SK-N-SH treated with all-trans-retinoic acid at 6 μM for 48 hours (cell line): ENCODE results near the gene CACNA1S.

Experiments used
- ATAC-seq: fragments of 200-7000 bp; cut with Tn5 transposase; 3 replicates; pipeline ENCODE4 v1.9.1; 2020; ENCODE audit warnings: mild to moderate bottlenecking, moderate library complexity
- ARNTL ChIP-seq: fragments of 450-650 bp; formaldehyde crosslinking; IDR thresholded peaks from 2 replicates; pipeline ENCODE4 v1.5.0; 2020; ENCODE audit warnings: low read depth, mild to moderate bottlenecking, moderate library complexity, borderline replicate concordance
- BACH2 ChIP-seq: fragments of 250-450 bp; sonication (Bioruptor Pico); IDR thresholded peaks from 2 replicates; pipeline ENCODE4 v1.9.0; 2021; ENCODE audit warnings: mild to moderate bottlenecking, borderline replicate concordance
- CREB5 ChIP-seq: fragments of 250-450 bp; sonication (Bioruptor Pico); IDR thresholded peaks from 2 replicates; pipeline ENCODE4 v1.5.1; 2020; ENCODE audit warnings: low read depth, mild to moderate bottlenecking, moderate library complexity
- CSDC2 ChIP-seq: fragments of 250-450 bp; sonication (Bioruptor Pico); IDR thresholded peaks from 2 replicates; pipeline ENCODE4 v1.5.0; 2020; ENCODE audit warnings: mild to moderate bottlenecking, moderate library complexity
- ESRRG ChIP-seq: fragments of 250-450 bp; sonication (Bioruptor Pico); IDR thresholded peaks from 2 replicates; pipeline ENCODE4 v1.6.1; 2021; ENCODE audit warnings: mild to moderate bottlenecking
- GLIS3 ChIP-seq: fragments of 250-450 bp; sonication (Bioruptor Pico); IDR thresholded peaks from 2 replicates; pipeline ENCODE4 v1.5.0; 2020; ENCODE audit warnings: mild to moderate bottlenecking, moderate library complexity
- ISL1 ChIP-seq: fragments of 250-450 bp; sonication (Bioruptor Pico); IDR thresholded peaks from 2 replicates; pipeline ENCODE4 v2.1.2; 2022; ENCODE audit warnings: mild to moderate bottlenecking, moderate library complexity
- OSR1 ChIP-seq: fragments of 250-450 bp; sonication (Bioruptor Pico); IDR thresholded peaks from 2 replicates; pipeline ENCODE4 v1.8.0; 2022; ENCODE audit warnings: moderate library complexity, mild to moderate bottlenecking, inconsistent platforms
- PATZ1 ChIP-seq: fragments of 250-450 bp; sonication (Bioruptor Pico); IDR thresholded peaks from 2 replicates; pipeline ENCODE4 v1.8.0; 2020; ENCODE audit warnings: mild to moderate bottlenecking, moderate library complexity, borderline replicate concordance
- POU6F1 ChIP-seq: fragments of 250-450 bp; sonication (Bioruptor Pico); IDR thresholded peaks from 2 replicates; pipeline ENCODE4 v1.8.0; 2021; ENCODE audit warnings: low read depth, mild to moderate bottlenecking, moderate library complexity, borderline replicate concordance
- PPARA ChIP-seq: fragments of 250-450 bp; sonication (Bioruptor Pico); IDR thresholded peaks from 2 replicates; pipeline ENCODE4 v1.5.0; 2020; ENCODE audit warnings: mild to moderate bottlenecking, borderline replicate concordance
- RARB ChIP-seq: fragments of 250-450 bp; sonication (Bioruptor Pico); IDR thresholded peaks from 2 replicates; pipeline ENCODE4 v1.8.0; 2021; ENCODE audit warnings: mild to moderate bottlenecking, moderate library complexity
- SNAI2 ChIP-seq: fragments of 250-450 bp; sonication (Bioruptor Pico); IDR thresholded peaks from 2 replicates; pipeline ENCODE4 v1.5.0; 2020; ENCODE audit warnings: mild to moderate bottlenecking, moderate library complexity
- TCF4 ChIP-seq: fragments of 250-450 bp; sonication (Bioruptor Pico); IDR thresholded peaks from 2 replicates; pipeline ENCODE4 v1.8.0; 2021; ENCODE audit warnings: mild to moderate bottlenecking, moderate library complexity, borderline replicate concordance
- TOX ChIP-seq: fragments of 250-450 bp; sonication (Bioruptor Pico); IDR thresholded peaks from 2 replicates; pipeline ENCODE4 v1.8.0; 2021; ENCODE audit warnings: mild to moderate bottlenecking, moderate library complexity, borderline replicate concordance
- TSHZ2 ChIP-seq: fragments of 250-450 bp; sonication (Bioruptor Pico); IDR thresholded peaks from 2 replicates; pipeline ENCODE4 v1.5.0; 2020; ENCODE audit warnings: mild to moderate bottlenecking, moderate library complexity
- ZC3H10 ChIP-seq: fragments of 250-450 bp; sonication (Bioruptor Pico); IDR thresholded peaks from 2 replicates; pipeline ENCODE4 v1.5.1; 2021; ENCODE audit warnings: mild to moderate bottlenecking, moderate library complexity
- ZFP3 ChIP-seq: fragments of 250-450 bp; sonication (Bioruptor Pico); IDR thresholded peaks from 2 replicates; pipeline ENCODE4 v1.5.0; 2020; ENCODE audit warnings: mild to moderate bottlenecking, moderate library complexity
- ZFP30 ChIP-seq: fragments of 450-650 bp; formaldehyde crosslinking; IDR thresholded peaks from 2 replicates; pipeline ENCODE4 v1.5.0; 2022; ENCODE audit warnings: mild to moderate bottlenecking, moderate library complexity
- ZNF565 ChIP-seq: fragments of 450-650 bp; formaldehyde crosslinking; conservative IDR thresholded peaks from 2 replicates; pipeline ENCODE4 v1.5.0; 2020; ENCODE audit warnings: low read depth, mild to moderate bottlenecking, moderate library complexity
- ZNF70 ChIP-seq: fragments of 450-650 bp; formaldehyde crosslinking; IDR thresholded peaks from 2 replicates; pipeline ENCODE4 v1.5.0; 2020; ENCODE audit warnings: mild to moderate bottlenecking, moderate library complexity
- ZNF8 ChIP-seq: fragments of 450-650 bp; formaldehyde crosslinking; IDR thresholded peaks from 2 replicates; pipeline ENCODE4 v1.5.0; 2020; ENCODE audit warnings: mild to moderate bottlenecking, moderate library complexity

CACNA1S gene

GRCh38 chr1:201069636-201070035, 42.6 kb downstream of the CACNA1S start:
- TF ChIP-seq ZC3H10 (no peak), ESRRG (CRISPR knock-in tag) (no peak), OSR1 (CRISPR knock-in tag) (no peak), TOX (no peak), SNAI2 (CRISPR knock-in tag) (no peak), TSHZ2 (CRISPR knock-in tag) (no peak), PATZ1 (CRISPR knock-in tag) (no peak), BACH2 (CRISPR knock-in tag) (no peak), POU6F1 (CRISPR knock-in tag) (no peak), ZFP3 (CRISPR knock-in tag) (no peak), ZNF565 (CRISPR knock-in tag) (no peak), CREB5 (CRISPR knock-in tag) (no peak), RARB (CRISPR knock-in tag) (no peak), TCF4 (CRISPR knock-in tag) (no peak), ISL1 (CRISPR knock-in tag) (no peak), ARNTL (CRISPR knock-in tag) (no peak), ZNF70 (CRISPR knock-in tag) (no peak), ZFP30 (CRISPR knock-in tag) (no peak), CSDC2 (CRISPR knock-in tag) (no peak), PPARA (no peak)
- TF ChIP-seq, all 23 proteins: peak for 0
- ATAC-seq = no peak

GRCh38 chr1:201068976-201069375, 43.2 kb downstream of the CACNA1S start:
- TF ChIP-seq OSR1 (CRISPR knock-in tag) = no peak
- no peak for TF ChIP-seq POU6F1 (CRISPR knock-in tag)
- no peak for TF ChIP-seq CSDC2 (CRISPR knock-in tag)
- TF ChIP-seq BACH2 (CRISPR knock-in tag) = no peak
- TF ChIP-seq ZNF8 = no peak
- no peak for TF ChIP-seq ARNTL (CRISPR knock-in tag)
- TF ChIP-seq TOX = no peak
- no peak for TF ChIP-seq ZFP3 (CRISPR knock-in tag)
- no peak for TF ChIP-seq ISL1 (CRISPR knock-in tag)
- TF ChIP-seq PPARA = no peak
- no peak for TF ChIP-seq ZNF70 (CRISPR knock-in tag)
- no peak for TF ChIP-seq ZC3H10
- no peak for TF ChIP-seq SNAI2 (CRISPR knock-in tag)
- ATAC-seq = no peak

- no peak for TF ChIP-seq ZNF565 (CRISPR knock-in tag)
- TF ChIP-seq GLIS3 (CRISPR knock-in tag) = no peak
- TF ChIP-seq ARNTL (CRISPR knock-in tag) = no peak
- TF ChIP-seq CSDC2 (CRISPR knock-in tag) = no peak
- no peak for TF ChIP-seq ZNF70 (CRISPR knock-in tag)
- TF ChIP-seq ZC3H10 = no peak
- no peak for TF ChIP-seq OSR1 (CRISPR knock-in tag)
- no peak for TF ChIP-seq TCF4 (CRISPR knock-in tag)
- TF ChIP-seq BACH2 (CRISPR knock-in tag) = no peak
- TF ChIP-seq POU6F1 (CRISPR knock-in tag) = no peak
- TF ChIP-seq PPARA = no peak
- no peak for TF ChIP-seq ESRRG (CRISPR knock-in tag)
- TF ChIP-seq ISL1 (CRISPR knock-in tag) = no peak
- TF ChIP-seq TOX = no peak
- no peak for ATAC-seq
Observed at GRCh38 chr1:201066986-201067385, 45.2 kb downstream of the CACNA1S start.
